Amygdala (tissue), 56 donors: Measurements from ENCODE around the gene ARSI.
"Not testable (repeated sequence)": the region's sequence is repeated elsewhere in the genome, so short reads cannot be mapped to it uniquely, and the experiment has no call there.

Experiments
- DNase-seq, 56 donors: peaks; one replicate each; lab custom pipeline; 2025; lab: John Stamatoyannopoulos, UW

Gene ARSI

DNA sequence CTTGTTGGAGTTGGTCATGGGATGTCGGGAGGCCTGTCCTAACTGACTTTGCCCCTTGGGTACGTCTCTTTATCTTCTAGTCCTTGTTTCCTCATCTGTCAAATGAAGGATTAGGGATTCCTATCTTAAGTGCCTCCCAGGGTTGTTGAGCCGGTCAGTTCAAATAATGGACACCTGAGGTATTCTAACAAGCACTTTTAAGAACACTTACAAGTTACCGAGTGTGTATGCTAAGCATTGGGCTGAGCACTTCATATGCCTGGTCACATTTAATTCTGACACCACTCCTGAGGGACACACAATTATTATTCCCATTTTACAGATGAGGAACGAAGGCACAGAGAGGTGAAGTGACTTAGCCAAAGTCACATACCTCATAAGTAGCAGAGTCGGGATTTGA, 50.2 kb downstream of the ARSI start:
- DNase-seq, result no peak

DNA sequence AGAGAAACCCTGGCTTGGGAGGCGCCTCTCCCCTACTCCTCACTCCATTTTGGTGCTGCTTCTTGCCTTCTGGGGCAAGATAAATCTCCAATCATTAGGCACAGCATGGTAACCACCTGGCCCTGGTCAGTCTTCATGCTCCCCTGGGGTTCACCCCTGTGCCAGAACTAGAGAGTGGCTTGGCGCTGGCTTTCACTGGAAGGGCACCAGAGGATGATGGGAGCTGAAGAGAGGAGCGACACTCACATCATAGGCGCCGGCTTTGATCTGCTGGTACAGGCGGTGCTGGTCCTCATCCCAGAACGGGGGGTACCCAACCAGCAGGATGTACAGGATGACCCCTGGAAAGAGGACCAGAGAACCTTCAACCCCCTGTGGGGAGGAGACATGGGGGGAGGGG, 51.2 kb downstream of the ARSI start:
- DNase-seq, result no peak

DNA sequence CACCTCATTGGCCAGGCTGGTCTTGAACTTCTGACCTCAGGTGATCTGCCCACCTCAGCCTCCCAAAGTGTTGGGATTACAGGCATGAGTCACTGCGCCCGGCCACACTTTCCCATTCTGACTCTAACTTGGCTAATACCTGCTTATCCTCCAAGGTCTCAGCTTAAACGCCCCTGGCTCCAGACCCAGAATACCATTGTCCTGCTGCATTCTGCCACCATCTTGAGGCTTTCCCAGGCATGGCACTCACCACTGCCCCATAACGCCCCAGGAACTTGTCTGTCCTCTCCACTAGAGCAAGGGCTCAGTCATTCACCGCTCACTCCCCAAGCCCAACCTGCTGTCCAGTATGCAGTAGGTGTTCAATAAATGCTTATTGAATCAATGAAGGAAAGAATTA, 53.0 kb downstream of the ARSI start:
- DNase-seq, result no peak

- no peak for DNase-seq
These were observed 53.8 kb downstream of the ARSI start for GRCh38 chr5:150248946-150249345.

DNA sequence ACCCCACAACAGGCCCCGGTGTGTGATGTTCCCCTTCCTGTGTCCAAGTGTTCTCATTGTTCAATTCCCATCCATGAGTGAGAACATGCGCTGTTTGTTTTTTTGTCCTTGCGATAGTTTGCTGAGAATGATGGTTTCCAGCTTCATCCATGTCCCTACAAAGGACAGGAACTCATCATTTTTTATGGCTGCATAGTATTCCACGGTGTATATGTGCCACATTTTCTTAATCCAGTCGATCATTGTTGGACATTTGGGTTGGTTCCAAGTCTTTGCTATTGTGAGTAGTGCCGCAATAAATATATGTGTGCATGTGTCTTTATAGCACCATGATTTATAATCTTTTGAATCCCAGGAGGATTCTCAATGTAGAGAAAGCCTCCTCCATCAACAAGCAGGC, 54.2 kb downstream of the ARSI start:
- DNase-seq, result not testable (repeated sequence)

DNA sequence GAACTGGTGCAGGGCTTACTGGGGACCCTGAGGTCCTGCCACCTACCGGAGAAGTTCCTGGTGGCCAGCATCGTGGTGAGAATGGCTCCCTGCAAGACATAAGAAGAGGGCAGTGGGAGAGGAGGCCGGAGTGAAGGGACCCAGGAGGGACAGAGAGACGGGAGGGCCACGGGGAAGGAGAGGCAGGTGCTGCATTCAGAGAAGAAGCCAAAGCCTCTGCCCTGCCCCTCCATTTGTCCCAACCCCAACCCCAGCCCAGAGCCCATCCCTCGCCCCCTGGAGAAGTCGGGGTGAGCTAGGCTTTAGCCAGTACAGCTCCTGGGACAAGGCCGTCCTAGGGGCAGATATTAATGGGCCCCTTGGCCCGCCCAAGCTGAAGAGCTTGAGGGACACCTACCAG, 55.0 kb downstream of the ARSI start:
- DNase-seq, result no peak

- no peak for DNase-seq
These were observed 55.9 kb downstream of the ARSI start for GRCh38 chr5:150246835-150247234.

GRCh38 chr5:150246429-150246828, 56.3 kb downstream of the ARSI start:
- no peak for DNase-seq
